IPS-NIHi11 (cell line): ENCODE results near the gene FBN3.
"Not testable (repeated sequence)": the region's sequence is repeated elsewhere in the genome, so short reads cannot be mapped to it uniquely, and the experiment has no call there.

Source experiments
- DNase-seq: peaks from one replicate; pipeline ENCODE4 v3.0.0; 2012; ENCODE audit warnings: mixed read lengths, low spot score

The FBN3 gene

DNA sequence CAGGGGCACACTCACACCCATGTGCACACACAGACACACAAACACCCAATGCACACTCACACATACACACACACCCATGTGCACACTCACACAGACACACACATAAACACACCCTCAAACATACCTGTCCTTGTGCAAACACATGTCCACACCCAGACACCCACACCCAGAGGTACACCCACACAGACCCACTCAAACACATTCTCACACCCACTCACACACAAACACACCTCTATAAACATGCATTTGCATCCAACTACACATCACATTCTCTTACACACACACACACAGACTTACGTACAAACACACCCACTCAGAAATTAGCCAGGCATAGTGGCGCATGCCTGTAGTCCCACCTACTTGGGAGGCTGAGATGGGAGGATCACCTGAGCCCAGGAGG is 31.4 kb downstream of the FBN3 start:
- no peak for DNase-seq

DNA sequence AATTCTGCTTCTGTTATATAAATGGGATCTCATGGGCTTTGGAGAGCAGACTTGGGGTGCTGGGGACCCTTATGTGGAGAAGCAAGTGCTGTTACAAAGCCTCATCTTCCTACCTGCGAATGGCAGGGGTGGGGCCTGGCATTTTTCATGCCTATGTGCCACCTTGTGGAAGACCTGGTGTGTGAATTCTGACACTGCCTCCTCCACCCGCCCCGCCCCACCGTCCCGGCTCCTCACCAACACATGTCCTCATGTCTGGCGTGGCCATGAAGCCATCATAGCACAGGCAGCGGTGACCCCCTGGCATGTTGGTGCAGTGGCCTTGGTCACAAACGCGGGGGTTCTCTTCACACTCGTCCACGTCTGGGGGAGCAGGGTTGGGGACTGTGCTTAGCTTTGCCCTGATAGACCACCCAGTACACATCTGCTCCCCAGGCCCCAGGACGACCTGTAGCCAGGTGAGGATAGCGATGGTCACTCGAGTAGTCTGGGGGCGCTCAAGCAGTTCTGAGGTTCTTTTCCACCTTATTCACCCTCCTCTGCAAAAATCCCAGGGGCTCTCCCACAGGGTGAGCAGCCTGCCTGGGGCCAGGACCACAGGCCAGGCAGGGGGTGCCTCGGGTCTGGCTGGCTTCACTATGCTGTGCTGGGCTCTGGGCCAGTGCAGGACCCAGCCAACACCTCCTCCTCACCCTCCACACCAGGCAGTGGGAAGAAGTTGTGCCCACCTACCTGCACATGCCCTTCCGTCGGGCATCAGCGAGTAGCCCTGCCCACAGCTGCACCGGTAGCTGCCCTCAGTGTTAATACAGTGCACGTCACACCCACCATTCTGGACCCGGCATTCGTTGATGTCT is 32.7 kb downstream of the FBN3 start:
- no peak for DNase-seq

DNA sequence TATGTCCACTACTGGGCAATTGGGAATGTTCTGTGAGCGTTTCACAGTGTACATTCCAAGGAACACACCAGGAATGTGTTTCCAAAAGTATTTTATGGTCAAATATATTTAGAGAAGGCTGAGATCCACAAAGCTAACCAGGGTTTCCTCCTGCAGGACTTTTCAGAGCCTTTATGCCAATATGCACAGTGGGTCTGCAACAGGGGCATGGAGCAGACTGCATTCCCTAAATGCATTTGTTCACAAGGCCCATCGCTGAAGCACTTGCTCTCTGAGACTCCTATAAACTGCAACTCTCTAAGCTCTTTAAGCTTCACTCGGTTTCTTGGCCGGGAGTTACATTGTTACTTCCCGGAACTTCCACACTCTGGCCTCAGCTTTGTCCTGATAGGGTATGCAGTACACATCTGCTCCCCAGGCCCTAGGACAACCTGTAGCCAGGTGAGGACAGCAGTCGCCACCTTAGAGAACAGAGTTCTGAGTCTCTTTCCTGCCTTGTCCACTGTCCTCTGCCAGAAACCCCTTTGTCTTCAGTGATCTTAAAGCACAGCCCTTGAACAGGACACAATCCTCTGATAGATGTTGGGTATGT is 33.5 kb downstream of the FBN3 start:
- no peak for DNase-seq

DNA sequence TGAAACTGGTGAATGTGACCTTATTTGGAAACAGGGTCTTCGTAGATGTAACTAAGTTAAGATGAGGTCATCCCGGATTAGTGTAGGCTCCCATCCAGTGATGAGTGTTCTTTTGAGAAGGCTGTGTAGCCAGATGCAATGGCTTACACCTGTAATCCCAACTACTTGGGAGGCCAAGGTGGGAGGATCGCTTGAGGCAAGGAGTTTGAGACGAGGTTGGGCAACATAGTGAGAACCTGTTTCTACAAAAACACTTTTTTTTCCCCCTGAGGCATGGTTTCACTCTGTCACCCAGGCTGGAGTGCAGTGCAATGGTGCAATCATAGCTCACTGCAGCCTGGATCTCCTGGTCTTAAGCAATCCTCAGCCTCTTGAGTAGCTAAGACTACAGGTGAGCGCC is 36.4 kb downstream of the FBN3 start:
- DNase-seq: no peak

DNA sequence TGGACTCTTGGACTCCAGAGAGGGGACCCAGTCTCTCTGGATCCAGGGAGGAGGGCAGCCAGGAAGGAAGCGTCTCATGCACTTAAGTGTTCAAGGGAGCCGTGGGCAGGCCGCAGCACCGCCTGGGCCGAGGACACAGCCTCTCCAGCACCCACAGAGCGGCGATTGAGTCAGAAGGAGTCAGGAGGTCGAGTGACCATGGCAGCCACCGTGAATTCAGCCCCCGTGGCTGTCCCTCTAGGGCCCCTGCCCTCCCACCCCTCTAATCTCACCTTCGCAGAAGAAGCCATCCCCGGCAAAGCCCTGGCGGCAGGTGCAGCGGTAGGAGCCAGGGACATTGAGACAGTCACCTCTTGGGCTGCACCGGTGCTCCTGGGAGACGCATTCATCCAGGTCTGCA is 38.0 kb downstream of the FBN3 start:
- DNase-seq: no peak

DNA sequence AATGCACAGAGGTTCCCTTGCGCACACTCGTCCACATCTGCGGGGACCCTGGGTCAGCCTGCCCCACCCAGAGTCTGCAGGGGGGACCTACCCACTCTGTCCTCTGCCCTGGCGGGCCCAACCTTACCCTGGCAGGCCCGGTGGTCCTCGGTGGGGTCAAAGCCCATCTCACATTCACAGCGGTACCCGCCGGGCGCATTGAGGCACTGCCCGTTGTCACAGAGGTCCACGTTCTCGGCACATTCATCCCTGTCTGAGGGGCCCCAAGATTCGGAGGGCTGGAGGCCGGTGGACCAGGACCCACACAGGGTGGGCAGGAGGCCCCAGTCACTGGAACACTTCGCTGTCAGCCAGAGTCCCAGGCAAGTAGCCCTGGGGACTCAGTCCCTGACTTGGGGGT is 38.5 kb downstream of the FBN3 start:
- no peak for DNase-seq

DNA sequence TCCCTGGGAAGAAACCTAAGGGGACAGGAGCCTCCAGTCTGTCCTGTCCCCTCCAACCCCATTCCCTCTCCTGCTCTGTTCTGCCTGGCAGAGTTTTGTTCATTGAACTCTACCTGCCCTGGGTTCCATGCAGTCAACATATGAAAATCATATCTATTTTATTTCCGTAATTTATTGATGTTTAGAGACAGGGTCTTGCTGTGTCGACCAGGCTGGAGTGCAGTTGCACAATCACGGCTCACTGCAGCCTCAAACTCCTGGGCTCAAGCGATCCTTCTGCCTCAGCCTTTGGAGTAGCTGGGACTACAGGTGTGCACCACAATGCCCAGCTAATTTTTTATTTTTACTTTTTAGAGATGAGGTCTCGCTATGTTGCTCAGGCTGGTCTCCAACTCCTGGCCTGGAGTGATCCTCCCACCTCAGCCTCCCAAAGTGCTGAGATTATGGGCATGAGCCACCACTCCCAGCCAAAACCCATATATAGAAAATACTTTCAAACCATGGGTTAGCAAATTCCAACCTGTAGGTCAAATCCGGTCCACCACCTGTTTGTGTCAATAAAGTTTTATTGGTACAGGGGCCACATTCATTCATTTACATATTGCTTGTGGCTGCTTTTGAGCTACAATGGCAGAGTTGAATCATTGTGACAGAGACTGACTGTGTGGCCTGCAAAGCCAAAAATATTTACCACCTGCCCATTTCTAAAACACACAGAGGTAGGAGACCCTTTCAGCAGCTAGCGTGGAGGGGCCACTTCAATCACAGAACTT is 39.3 kb downstream of the FBN3 start:
- DNase-seq: no peak

DNA sequence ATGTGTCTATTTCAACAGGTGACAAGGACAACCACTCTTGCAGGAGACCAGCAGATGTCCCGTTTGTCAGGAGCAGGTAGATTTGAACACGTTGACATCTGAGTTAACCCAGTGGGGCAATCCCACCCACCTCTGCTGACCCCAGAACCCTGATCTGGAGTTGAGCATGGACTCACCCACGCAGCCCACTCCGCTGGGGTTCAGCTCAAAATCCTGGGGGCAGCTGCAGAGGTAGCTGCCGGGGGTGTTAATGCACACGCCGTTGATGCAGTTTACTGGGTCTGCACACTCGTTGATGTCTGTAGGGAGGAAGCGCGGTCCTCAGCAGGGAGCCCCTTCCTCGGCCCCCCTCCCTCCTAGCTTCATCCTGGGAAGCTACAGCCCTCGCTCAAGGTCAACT is 39.9 kb downstream of the FBN3 start:
- no peak for DNase-seq

DNA sequence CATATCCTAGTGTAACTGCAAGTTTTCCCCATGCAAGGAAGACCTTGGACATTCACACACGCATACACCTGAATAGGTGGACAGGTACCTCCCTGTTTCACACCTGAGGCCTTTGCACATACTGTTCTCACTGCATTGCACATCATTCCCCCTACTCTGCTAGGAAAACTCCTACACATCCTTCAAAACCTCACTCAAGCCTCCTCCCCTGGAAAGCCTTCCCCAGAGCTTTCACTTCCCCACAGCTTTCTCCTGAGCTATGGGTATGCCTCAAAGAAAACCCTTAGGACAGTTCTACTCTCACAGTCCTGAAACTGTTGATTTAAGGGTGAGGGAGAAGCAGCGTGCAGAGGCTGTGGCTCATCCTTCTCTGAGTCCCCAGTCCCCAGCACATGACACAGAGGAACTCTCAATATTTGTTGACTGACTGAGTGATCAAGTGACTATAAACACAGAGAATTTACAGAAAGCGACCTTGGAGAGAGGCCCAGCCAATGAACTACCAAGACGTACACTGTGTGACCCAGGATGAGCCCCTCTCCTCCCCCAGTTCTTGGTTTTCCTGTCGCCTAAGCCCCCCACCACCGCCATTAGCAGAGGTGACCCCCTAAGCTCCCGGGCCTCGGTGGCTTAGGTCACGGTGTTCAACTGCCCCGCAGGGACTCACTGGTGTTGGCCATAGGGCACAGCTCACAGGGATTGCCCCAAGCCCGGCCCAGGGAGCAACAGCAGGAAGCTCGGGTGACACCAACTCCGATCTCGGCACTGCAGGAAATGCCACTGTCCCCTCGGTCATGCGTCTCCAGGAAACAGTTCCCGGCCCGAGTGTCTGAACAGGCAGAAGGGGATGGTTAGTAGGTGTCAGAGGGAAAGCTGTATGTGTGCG is 40.6 kb downstream of the FBN3 start:
- no peak for DNase-seq

DNA sequence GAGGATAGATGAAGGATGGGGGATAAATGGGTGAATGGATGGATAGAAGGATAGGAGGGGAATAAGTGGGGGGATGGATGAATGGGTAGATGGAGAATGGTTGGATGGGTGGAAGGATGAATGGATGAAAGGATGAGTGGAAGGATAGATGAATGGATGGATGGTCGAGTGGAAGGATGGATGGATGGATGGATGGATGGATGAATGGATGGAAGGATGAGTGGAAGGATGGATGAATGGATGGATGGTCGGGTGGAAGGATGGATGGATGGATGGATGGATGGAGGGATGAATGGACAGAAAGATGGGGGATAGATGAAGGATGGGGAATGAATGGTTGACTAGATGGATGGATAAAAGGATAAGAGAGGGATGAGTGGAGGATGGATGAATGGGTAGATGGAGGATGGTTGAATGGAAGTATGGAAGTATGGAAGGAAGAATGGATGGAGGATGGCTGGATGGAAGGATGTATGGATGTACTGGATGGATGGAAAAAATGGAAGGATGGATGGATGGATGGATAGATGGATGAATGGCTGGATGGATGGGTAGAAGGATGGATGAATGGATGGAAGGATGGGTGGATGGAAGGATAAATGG is 42.0 kb downstream of the FBN3 start:
- no peak for DNase-seq

DNA sequence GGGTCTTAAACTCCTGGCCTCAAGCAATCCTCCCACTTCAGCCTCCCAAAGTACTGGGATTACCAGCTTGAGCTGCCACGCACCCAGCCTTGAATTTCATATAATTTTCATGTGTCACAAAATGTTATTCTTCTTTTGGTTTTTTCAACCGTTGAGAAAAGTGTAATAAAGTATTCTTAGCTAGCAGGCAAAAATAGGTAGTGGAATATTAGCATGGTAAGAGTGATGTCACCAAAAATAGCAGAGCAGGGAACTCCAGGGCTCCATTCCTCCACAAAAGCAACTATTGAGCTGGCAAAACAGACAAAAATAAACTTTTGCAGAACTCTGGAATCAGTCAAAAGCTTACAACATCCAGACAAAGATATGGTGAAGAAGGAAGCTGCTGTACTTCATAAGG is 43.9 kb downstream of the FBN3 start:
- DNase-seq: no peak

DNA sequence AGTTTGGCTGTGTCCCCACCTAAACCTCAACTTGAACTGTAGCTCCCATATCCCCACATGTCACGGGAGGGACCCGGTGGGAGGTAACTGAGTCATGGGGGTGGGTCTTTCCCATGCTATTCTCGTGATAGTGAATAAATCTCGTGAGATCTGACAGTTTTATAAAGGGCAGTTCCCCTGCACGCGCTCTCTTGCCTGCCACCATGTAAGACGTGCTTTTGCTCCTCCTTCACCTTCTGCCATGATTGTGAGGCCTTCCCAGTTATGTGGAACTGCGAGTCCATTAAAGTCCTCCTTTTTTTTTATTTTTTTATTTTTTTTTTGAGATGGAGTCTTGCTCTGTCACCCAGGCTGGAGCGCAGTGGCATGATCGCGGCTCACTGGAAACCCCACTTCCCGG is 47.5 kb downstream of the FBN3 start:
- DNase-seq: not testable (repeated sequence)

DNA sequence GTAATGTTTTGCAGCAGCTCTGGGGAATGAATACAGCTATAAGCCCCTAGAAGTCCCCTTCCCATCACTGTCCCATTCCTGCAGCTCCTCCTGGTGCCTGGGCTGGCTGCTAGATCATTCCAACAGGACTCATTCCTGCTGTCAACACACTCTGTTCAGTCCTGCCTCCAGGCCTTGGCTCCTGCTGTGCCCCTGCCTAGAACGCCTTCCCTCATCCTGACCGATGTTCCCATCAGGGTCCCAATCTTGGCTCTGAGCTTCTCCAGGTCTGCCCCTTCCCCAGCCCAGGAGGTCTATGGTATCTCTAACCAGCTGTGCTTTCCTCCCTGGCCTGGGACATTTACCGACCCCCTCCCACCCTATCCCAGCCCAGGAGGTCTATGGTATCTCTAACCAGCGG is 48.1 kb downstream of the FBN3 start:
- DNase-seq: no peak

DNA sequence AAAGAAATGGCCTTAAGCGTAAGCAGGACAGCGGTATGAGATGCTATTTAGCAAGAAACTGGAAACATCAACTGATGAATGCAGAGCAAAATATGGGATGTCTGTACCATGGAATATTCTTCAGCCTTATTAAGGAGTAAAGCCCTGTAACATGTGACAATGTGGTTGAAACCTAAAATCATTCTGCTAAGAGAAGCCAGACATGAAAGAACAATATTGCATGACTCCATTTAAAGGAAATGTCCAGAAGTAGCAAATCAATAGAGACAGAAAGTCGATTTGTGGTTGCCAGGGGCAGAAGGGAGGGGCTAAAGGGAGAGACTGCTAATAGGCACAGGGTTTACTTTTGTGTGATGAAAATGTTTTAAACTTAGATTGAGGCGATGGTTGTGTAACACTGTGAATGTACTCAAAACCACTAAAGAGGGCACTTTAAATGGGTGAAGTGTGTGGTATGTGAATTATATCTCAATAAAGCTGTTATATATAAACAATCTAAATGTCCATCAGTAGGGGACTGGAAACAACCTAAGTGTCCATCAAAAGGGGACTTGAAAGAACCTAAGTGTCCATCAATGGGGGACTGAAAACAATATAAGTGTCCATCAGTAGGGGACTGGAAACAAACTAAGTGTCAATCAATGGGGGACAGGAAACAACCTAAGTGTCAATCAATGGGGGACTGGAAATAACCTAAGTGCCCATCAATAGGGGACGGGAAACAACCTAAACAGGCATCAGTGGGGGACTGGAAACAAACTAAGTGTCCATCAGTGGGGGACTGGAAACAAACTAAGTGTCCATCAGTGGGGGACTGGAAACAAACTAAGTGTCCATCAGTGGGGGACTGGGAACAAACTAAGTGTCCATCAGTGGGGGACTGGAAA is 51.5 kb downstream of the FBN3 start:
- no peak for DNase-seq

DNA sequence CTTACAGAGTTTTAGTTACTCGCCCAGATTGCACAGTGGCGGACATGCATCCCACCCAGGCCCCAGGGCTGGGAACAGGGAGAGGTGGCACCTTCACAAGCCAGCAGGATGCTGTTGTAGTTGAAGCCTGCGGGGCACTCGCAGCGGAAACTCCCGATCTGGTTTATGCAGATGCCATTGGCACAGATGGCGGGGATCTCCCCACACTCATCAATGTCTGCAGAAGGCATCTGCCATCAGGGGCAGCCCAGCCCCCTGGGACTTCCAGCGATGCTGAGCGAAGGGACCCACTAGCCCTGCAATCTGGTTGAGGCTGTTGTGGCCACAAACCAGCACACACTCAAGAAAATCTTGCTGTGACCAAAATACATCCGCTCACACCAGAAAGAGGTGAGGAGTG is 52.2 kb downstream of the FBN3 start:
- DNase-seq: no peak

DNA sequence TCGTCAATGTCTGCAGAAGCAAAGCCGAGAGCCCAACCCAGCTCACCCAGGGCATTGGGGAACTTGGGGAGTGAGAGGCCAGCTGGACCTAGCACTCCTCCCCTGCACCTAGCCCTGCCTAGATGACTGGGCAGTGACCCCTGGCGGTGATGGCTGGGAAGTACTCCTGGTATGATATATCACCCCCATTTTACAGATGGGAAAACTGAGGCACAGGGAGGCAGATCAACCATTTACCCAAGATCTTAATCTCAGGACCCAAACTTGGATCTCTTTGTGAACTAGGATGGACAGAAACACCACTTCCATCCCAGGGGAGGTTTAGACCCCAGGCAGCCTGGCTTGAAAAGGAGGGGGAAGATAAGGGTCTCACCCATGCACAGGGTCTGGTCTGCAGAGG is 53.3 kb downstream of the FBN3 start:
- no peak for DNase-seq

DNA sequence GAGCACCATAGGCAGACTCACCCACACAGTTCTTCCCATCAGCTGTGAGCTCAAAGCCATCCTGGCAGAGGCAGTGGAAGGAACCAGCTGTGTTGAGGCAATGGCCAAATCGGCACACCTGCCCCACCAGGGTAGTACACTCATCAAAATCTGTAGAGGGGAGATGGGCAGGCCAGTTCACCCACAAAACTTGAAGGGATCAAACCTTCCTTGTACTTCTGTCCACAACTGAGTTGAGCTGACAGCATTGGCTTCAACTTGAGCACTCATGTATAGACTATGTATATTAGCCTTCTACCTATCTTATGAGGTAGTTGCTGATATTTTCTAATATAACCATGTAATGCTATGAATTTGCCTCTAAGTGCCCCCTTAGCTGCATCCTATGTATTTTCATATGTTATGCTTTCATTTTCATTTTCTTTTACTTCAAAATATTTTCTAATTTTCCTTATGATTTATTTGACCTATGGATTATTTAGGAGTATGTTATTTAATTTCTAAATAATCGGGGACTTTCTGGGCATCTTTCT is 54.0 kb downstream of the FBN3 start:
- DNase-seq: no peak

DNA sequence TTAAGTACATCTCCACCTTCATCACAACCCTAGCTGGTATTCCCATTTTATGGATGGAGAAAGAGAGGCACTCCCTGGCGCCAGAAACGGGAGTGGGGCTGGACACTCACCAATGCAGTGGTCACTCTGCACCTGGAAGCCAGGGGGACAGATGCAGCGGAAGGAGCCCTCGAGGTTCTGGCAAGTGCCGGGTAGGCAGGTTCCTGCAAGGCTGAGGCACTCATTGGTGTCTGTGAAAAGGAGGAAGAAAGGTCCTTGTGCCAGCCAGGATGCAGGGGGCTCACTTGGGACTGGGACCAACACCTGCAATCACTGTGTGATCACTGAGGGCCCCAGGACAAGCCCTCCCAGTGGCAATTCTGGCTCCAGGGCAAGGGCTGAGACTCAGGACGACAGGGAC is 55.1 kb downstream of the FBN3 start:
- DNase-seq: no peak

DNA sequence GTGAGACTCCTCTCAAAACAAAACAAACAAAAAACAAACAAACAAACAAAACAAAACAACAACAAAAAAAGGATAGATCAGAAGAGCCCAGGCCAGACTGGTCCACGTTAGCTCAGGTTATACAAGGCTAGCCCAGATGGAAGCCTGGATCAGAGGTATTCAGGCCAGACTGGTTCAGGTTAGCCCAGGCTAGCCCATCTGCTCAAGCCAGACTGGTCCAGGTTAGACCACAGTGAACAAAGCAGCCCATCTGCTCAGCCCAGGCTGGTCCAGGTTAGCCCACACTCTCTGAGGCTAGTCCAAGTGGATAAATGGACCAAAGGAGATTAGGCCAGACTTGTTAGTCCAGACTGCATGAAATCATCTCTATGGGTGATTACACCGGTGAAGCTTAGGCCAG is 55.7 kb downstream of the FBN3 start:
- DNase-seq: no peak

DNA sequence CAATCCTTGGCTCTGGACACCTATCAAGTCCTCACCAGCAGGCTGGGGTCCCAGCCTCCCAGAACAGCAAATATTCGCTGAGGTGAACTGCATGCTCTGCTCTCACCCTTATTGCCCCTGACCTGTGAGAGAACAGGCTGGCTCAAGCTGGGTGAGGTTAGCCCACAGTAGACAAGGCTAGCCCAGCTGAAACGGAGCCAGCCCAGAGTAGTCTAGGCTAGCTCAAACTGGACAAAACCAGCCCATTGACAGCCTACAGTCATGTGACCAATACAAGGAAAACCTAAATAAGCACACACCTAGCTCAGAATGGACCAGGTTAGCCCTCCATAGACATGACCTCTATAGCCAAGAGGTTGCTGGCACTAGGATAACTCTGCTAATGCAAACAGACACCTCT is 58.4 kb downstream of the FBN3 start:
- DNase-seq: no peak
